ENCODE data around the gene SLC8A1.
"Not testable (repeated sequence)": the region's sequence is repeated elsewhere in the genome, so short reads cannot be mapped to it uniquely, and the experiment has no call there.

SLC8A1 gene

GRCh38 chr2:40096360-40096759 is 355.5 kb downstream of the SLC8A1 start:
- DNase-seq, result no peak

GRCh38 chr2:40095000-40095399 is 356.9 kb downstream of the SLC8A1 start:
- DNase-seq, result no peak

GRCh38 chr2:40094451-40094850 is 357.4 kb downstream of the SLC8A1 start:
- no peak for DNase-seq

- no peak for DNase-seq
Observed at GRCh38 chr2:40093021-40093675, 358.7 kb downstream of the SLC8A1 start.

- DNase-seq, result no peak
Observed at GRCh38 chr2:40090044-40090443, 361.8 kb downstream of the SLC8A1 start.

GRCh38 chr2:40087927-40088326 is 364.0 kb downstream of the SLC8A1 start:
- DNase-seq, result no peak

- DNase-seq, result no peak
Observed at GRCh38 chr2:40087434-40087833, 364.5 kb downstream of the SLC8A1 start.

- DNase-seq, result no peak
Observed at GRCh38 chr2:40085786-40086185, 366.1 kb downstream of the SLC8A1 start.

- not testable (repeated sequence) for DNase-seq
Observed at GRCh38 chr2:40073336-40073735, 378.6 kb downstream of the SLC8A1 start.

GRCh38 chr2:40072442-40073232 is 379.3 kb downstream of the SLC8A1 start:
- no peak for DNase-seq

GRCh38 chr2:40062381-40062780 is 389.5 kb downstream of the SLC8A1 start:
- DNase-seq, result no peak

- no peak for DNase-seq
Observed at GRCh38 chr2:40049781-40050180, 402.1 kb downstream of the SLC8A1 start.

GRCh38 chr2:40048506-40048905 is 403.4 kb downstream of the SLC8A1 start:
- DNase-seq, result no peak

- no peak for DNase-seq
Observed at GRCh38 chr2:40047406-40047805, 404.5 kb downstream of the SLC8A1 start.
